RWPE2 (cell line): ENCODE data around the gene MNDA.

Source experiments
- ATAC-seq: fragments of 200-7000 bp; cut with Tn5 transposase; 3 replicates; pipeline ENCODE4 v1.9.1; 2021; ENCODE audit warnings: low read depth
- DNase-seq: peaks from one replicate; pipeline ENCODE4 v3.0.0-alpha.2; 2020; ENCODE audit warnings: low spot score
- H3K27ac ChIP-seq: fragments of 450-650 bp; 2 replicates; pipeline ENCODE4 v1.5.1; 2017; ENCODE audit warnings: mild to moderate bottlenecking; ENCODE audit not compliant: poor library complexity, severe bottlenecking
- H3K27me3 ChIP-seq: fragments of 250-450 bp; sonication (Bioruptor Pico); 2 replicates; pipeline ENCODE4 v1.5.1; 2021; ENCODE audit warnings: mild to moderate bottlenecking, moderate library complexity; ENCODE audit not compliant: insufficient read depth, poor library complexity, severe bottlenecking
- H3K36me3 ChIP-seq: fragments of 250-450 bp; sonication (Bioruptor Pico); 2 replicates; pipeline ENCODE4 v1.5.1; 2020; ENCODE audit warnings: low read depth, mild to moderate bottlenecking, moderate library complexity
- H3K4me1 ChIP-seq: fragments of 250-450 bp; sonication (Bioruptor Pico); 2 replicates; pipeline ENCODE4 v1.5.1; 2021; ENCODE audit warnings: mild to moderate bottlenecking, moderate library complexity; ENCODE audit not compliant: insufficient read depth, poor library complexity, severe bottlenecking
- H3K4me3 ChIP-seq: fragments of 250-450 bp; sonication (Bioruptor Pico); 2 replicates; pipeline ENCODE4 v1.5.1; 2021; ENCODE audit warnings: mild to moderate bottlenecking, moderate library complexity; ENCODE audit not compliant: severe bottlenecking
- H3K9me3 ChIP-seq: fragments of 250-450 bp; sonication (Bioruptor Pico); 2 replicates; pipeline ENCODE4 v1.5.1; 2021; ENCODE audit warnings: mild to moderate bottlenecking, moderate library complexity; ENCODE audit not compliant: severe bottlenecking
- CTCF ChIP-seq: fragments of 450-650 bp; IDR thresholded peaks from one replicate; pipeline ENCODE4 v1.5.1; 2017; ENCODE audit warnings: mild to moderate bottlenecking, moderate library complexity; ENCODE audit not compliant: poor library complexity, severe bottlenecking

The MNDA gene

GRCh38 chr1:158800526-158800925 is 30.6 kb upstream of the MNDA start:
- H3K36me3 ChIP-seq = no peaks in the 10 kb centered on the region
- ATAC-seq = no peak
- TF ChIP-seq CTCF = no peak
- H3K4me3 ChIP-seq = no peak overlapping the region
- no peak for DNase-seq
- no peaks in the 10 kb centered on the region for H3K9me3 ChIP-seq
- no peak overlapping the region for H3K27ac ChIP-seq
- peaks cover 19% of the 10 kb centered on the region for H3K27me3 ChIP-seq
- H3K4me1 ChIP-seq = no peaks in the 10 kb centered on the region

- H3K4me1 ChIP-seq = no peaks in the 10 kb centered on the region
- DNase-seq (no peak), ATAC-seq (no peak)
- no peak for TF ChIP-seq CTCF
- peaks cover 19% of the 10 kb centered on the region for H3K27me3 ChIP-seq
- H3K9me3 ChIP-seq = no peaks in the 10 kb centered on the region
- H3K36me3 ChIP-seq = no peaks in the 10 kb centered on the region
- no peak overlapping the region for H3K4me3 ChIP-seq
- no peak overlapping the region for H3K27ac ChIP-seq
These were observed 29.8 kb upstream of the MNDA start for GRCh38 chr1:158801396-158801795.

- ATAC-seq (no peak), DNase-seq (no peak)
- H3K27ac ChIP-seq = no peak overlapping the region
- no peak overlapping the region for H3K4me3 ChIP-seq
- no peaks in the 10 kb centered on the region for H3K9me3 ChIP-seq
- TF ChIP-seq CTCF = no peak
- H3K27me3 ChIP-seq = peaks cover 14% of the 10 kb centered on the region
- no peaks in the 10 kb centered on the region for H3K36me3 ChIP-seq
- no peaks in the 10 kb centered on the region for H3K4me1 ChIP-seq
These were observed 27.5 kb upstream of the MNDA start for GRCh38 chr1:158803678-158804077.

GRCh38 chr1:158806916-158807536 is 24.1 kb upstream of the MNDA start:
- Histone ChIP-seq H3K27ac (no peak overlapping the region), H3K4me3 (no peak overlapping the region), H3K27me3 (peaks cover 10% of the 10 kb centered on the region), H3K9me3 (no peaks in the 10 kb centered on the region), H3K36me3 (no peaks in the 10 kb centered on the region), H3K4me1 (no peaks in the 10 kb centered on the region)
- no peak for TF ChIP-seq CTCF
- no peak for ATAC-seq
- no peak for DNase-seq

- no peak for DNase-seq
- Histone ChIP-seq H3K9me3 (no peaks in the 10 kb centered on the region), H3K4me1 (no peaks in the 10 kb centered on the region), H3K27me3 (peaks cover 3% of the 10 kb centered on the region), H3K36me3 (no peaks in the 10 kb centered on the region), H3K4me3 (no peak overlapping the region), H3K27ac (no peak overlapping the region)
- no peak for TF ChIP-seq CTCF
- no peak for ATAC-seq
These were observed 21.9 kb upstream of the MNDA start for GRCh38 chr1:158809256-158809655.
